Measurements from ENCODE around the gene USP47. TPM values are rescaled to one million over a fixed set of nuclear protein-coding genes. Genes with fewer than 3 reads are reported as not detected.

The USP47 gene
- total RNA-seq (2022; extraction: Qiagen RNA extraction), result 24.3 to 40.6 TPM (median 26.9 TPM) in 5 replicates

GRCh38 chr11:11841723-11842420, at the start of gene USP47:
USP47 (plus strand) TSS chr11:11841972; CDS start chr11:11842186, 214 bp downstream.

GRCh38 chr11:12007769-12008737, 166.3 kb downstream of the USP47 start, which contains the start of gene DKK3:
DKK3 (minus strand) TSS chr11:12008626; CDS start chr11:12008582, 44 bp downstream.

Other genes with a start within 250 kb of the USP47 start
- 19.1 to 22.2 TPM (median 19.7 TPM) in 5 replicates for gene GALNT18, start 220.0 kb upstream of the USP47 start, total RNA-seq (2022; extraction: Qiagen RNA extraction)
- gene DKK3, start 166.7 kb downstream of the USP47 start, total RNA-seq (2022; extraction: Qiagen RNA extraction), result 11.1 to 17.1 TPM (median 15.1 TPM) in 5 replicates